Astrocyte (in vitro differentiated cells and primary cell): ENCODE measurements around the gene MLN. TPM values are rescaled to one million over a fixed set of nuclear protein-coding genes. Genes with fewer than 3 reads are reported as not detected.

Source experiments
- DNase-seq: peaks from one replicate; pipeline ENCODE4 v3.0.0-alpha.2; 2010; ENCODE audit warnings: low read depth
- FAIRE-seq: peaks from 2 replicates; lab custom pipeline; 2011; peaks lifted over from hg19 to GRCh38; lab: Jason Lieb, UNC
- H2AFZ ChIP-seq: 2 replicates; pipeline ENCODE4 v1.6.0; 2012; ENCODE audit warnings: low read depth, low read length, inconsistent platforms
- H3K27ac ChIP-seq: 2 replicates; pipeline ENCODE4 v1.5.1; 2011; ENCODE audit warnings: low read depth, low read length, inconsistent platforms
- H3K27me3 ChIP-seq: 2 replicates; pipeline ENCODE4 v1.6.0; 2011; ENCODE audit warnings: low read length, inconsistent platforms; ENCODE audit not compliant: insufficient read depth
- H3K36me3 ChIP-seq: 2 replicates; pipeline ENCODE4 v1.5.1; 2011; ENCODE audit warnings: low read length, inconsistent platforms; ENCODE audit not compliant: insufficient read depth
- H3K4me1 ChIP-seq: 2 replicates; pipeline ENCODE4 v1.5.1; 2011; ENCODE audit warnings: low read length, inconsistent platforms; ENCODE audit not compliant: insufficient read depth
- H3K4me2 ChIP-seq: 2 replicates; pipeline ENCODE4 v1.6.0; 2012; ENCODE audit warnings: low read length, inconsistent platforms
- H3K4me3 ChIP-seq: 2 replicates; pipeline ENCODE4 v1.5.1; 2011; ENCODE audit warnings: low read depth, mild to moderate bottlenecking, low read length, inconsistent platforms; ENCODE audit not compliant: insufficient read depth
- H3K79me2 ChIP-seq: 2 replicates; pipeline ENCODE4 v1.6.0; 2012; ENCODE audit warnings: mild to moderate bottlenecking, low read length, inconsistent platforms; ENCODE audit not compliant: insufficient read depth
- H3K9ac ChIP-seq: 2 replicates; pipeline ENCODE4 v1.6.0; 2012; ENCODE audit warnings: mild to moderate bottlenecking, low read length, inconsistent platforms
- H3K9me3 ChIP-seq: 2 replicates; pipeline ENCODE4 v1.5.1; 2012; ENCODE audit warnings: low read depth, mild to moderate bottlenecking, low read length, inconsistent platforms; ENCODE audit not compliant: insufficient read depth
- H4K20me1 ChIP-seq: 2 replicates; pipeline ENCODE4 v1.6.0; 2012; ENCODE audit warnings: low read length, inconsistent platforms; ENCODE audit not compliant: insufficient read depth
- H3K27ac Mint-ChIP-seq: one replicate; pipeline ENCODE4 v1.8.0; 2021; ENCODE audit warnings: mild to moderate bottlenecking, mixed read lengths; ENCODE audit not compliant: unreplicated experiment
- H3K27me3 Mint-ChIP-seq: one replicate; pipeline ENCODE4 v1.8.0; 2021; ENCODE audit warnings: low read depth, mixed read lengths; ENCODE audit not compliant: unreplicated experiment
- H3K36me3 Mint-ChIP-seq: one replicate; pipeline ENCODE4 v1.8.0; 2021; ENCODE audit warnings: low read depth, mixed read lengths; ENCODE audit not compliant: unreplicated experiment
- H3K4me1 Mint-ChIP-seq: one replicate; pipeline ENCODE4 v1.8.0; 2021; ENCODE audit warnings: low read depth, mixed read lengths; ENCODE audit not compliant: unreplicated experiment
- H3K4me3 Mint-ChIP-seq: one replicate; pipeline ENCODE4 v1.8.0; 2021; ENCODE audit warnings: mild to moderate bottlenecking, moderate library complexity, mixed read lengths; ENCODE audit not compliant: unreplicated experiment
- H3K9me3 Mint-ChIP-seq: one replicate; pipeline ENCODE4 v1.8.0; 2021; ENCODE audit warnings: mild to moderate bottlenecking, mixed read lengths; ENCODE audit not compliant: unreplicated experiment
- EZH2 ChIP-seq: IDR thresholded peaks from 2 replicates; pipeline ENCODE4 v1.6.1; 2012; ENCODE audit warnings: mild to moderate bottlenecking, low read length, inconsistent platforms; ENCODE audit not compliant: insufficient read depth
- total RNA-seq: library from RNA; stranded (reverse); gene quantifications from 2 replicates; pipeline ENCODE4 v1.2.1, GENCODE V29; 2021
- TF ChIP-seq, protein P1 (sequence below): IDR thresholded peaks from 2 replicates; pipeline ENCODE4 v1.5.1; 2011; ENCODE audit warnings: low read depth, mild to moderate bottlenecking, inconsistent platforms, low read length, moderate library complexity; ENCODE audit not compliant: insufficient read depth

Gene MLN
- total RNA-seq, 1 donor from 2014 or later: not detected

GRCh38 chr6:33822575-33823395 lies 19.0 kb upstream of the MLN start:
- Histone ChIP-seq H3K36me3 (no peaks in the 10 kb centered on the region), H3K4me2 (no peak overlapping the region), H3K27ac (no peak overlapping the region), H3K27me3 (peaks cover 2% of the 10 kb centered on the region), H2AFZ (no peak overlapping the region), H3K9me3 (no peaks in the 10 kb centered on the region), H3K4me3 (no peak overlapping the region), H3K9ac (no peak overlapping the region), H3K79me2 (no peaks in the 10 kb centered on the region), H3K4me1 (peaks cover 2% of the 10 kb centered on the region), H4K20me1 (no peaks in the 10 kb centered on the region)
- Mint-ChIP-seq H3K9me3 (no peaks in the 10 kb centered on the region), H3K27me3 (peaks cover 53% of the 10 kb centered on the region), H3K4me1 (peaks cover 5% of the 10 kb centered on the region), H3K27ac (peak overlapping the region; percentile 41), H3K36me3 (no peaks in the 10 kb centered on the region), H3K4me3 (no peak overlapping the region)
- FAIRE-seq (no peak), DNase-seq (no peak)
- no peak for TF ChIP-seq EZH2
- TF ChIP-seq, protein P1, sequence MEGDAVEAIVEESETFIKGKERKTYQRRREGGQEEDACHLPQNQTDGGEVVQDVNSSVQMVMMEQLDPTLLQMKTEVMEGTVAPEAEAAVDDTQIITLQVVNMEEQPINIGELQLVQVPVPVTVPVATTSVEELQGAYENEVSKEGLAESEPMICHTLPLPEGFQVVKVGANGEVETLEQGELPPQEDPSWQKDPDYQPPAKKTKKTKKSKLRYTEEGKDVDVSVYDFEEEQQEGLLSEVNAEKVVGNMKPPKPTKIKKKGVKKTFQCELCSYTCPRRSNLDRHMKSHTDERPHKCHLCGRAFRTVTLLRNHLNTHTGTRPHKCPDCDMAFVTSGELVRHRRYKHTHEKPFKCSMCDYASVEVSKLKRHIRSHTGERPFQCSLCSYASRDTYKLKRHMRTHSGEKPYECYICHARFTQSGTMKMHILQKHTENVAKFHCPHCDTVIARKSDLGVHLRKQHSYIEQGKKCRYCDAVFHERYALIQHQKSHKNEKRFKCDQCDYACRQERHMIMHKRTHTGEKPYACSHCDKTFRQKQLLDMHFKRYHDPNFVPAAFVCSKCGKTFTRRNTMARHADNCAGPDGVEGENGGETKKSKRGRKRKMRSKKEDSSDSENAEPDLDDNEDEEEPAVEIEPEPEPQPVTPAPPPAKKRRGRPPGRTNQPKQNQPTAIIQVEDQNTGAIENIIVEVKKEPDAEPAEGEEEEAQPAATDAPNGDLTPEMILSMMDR: peak; percentile 26

- peaks cover 61% of the 10 kb centered on the region for H3K27me3 Mint-ChIP-seq
- H3K27ac ChIP-seq: no peak overlapping the region
- no peaks in the 10 kb centered on the region for H3K4me1 Mint-ChIP-seq
- TF ChIP-seq EZH2: no peak
- TF ChIP-seq, protein P1: no peak
- no peak for DNase-seq
- no peaks in the 10 kb centered on the region for H3K79me2 ChIP-seq
- no peak overlapping the region for H3K4me2 ChIP-seq
- H3K27ac Mint-ChIP-seq: no peak overlapping the region
- peaks cover 6% of the 10 kb centered on the region for H3K27me3 ChIP-seq
- no peak overlapping the region for H3K4me3 ChIP-seq
- no peaks in the 10 kb centered on the region for H3K36me3 ChIP-seq
- H3K9ac ChIP-seq: no peak overlapping the region
- H3K4me3 Mint-ChIP-seq: no peak overlapping the region
- H3K9me3 ChIP-seq: no peaks in the 10 kb centered on the region
- no peaks in the 10 kb centered on the region for H3K36me3 Mint-ChIP-seq
- no peak for FAIRE-seq
- no peaks in the 10 kb centered on the region for H3K4me1 ChIP-seq
- H4K20me1 ChIP-seq: no peaks in the 10 kb centered on the region
- no peaks in the 10 kb centered on the region for H3K9me3 Mint-ChIP-seq
- H2AFZ ChIP-seq: no peak overlapping the region
Measured at GRCh38 chr6:33820784-33821520, 17.1 kb upstream of the MLN start.
